Activated CD4-positive, alpha-beta T cell treated with anti-CD3 and anti-CD28 coated beads, Interleukin-2, amount 50 U/mL, for 16 hours (primary cell): Measurements from ENCODE around the gene CPNE1.
"Not testable (repeated sequence)": the region's sequence is repeated elsewhere in the genome, so short reads cannot be mapped to it uniquely, and the experiment has no call there.

Experiments
- DNase-seq: peaks from one replicate; pipeline ENCODE4 v3.0.0-alpha.2; 2020

CPNE1 gene

GRCh38 chr20:35664466-35665206 is at the start of gene CPNE1, which contains the start of gene RBM12:
CPNE1 (minus strand) TSS chr20:35664900; CDS start chr20:35632923, 31,977 bp downstream.
RBM12 (minus strand) TSS chr20:35664900; CDS start chr20:35655322, 9,578 bp downstream.
- peak; percentile 96 for DNase-seq

- DNase-seq, result no peak
Measured at GRCh38 chr20:35714127-35714526, 49.4 kb upstream of the CPNE1 start.

DNA sequence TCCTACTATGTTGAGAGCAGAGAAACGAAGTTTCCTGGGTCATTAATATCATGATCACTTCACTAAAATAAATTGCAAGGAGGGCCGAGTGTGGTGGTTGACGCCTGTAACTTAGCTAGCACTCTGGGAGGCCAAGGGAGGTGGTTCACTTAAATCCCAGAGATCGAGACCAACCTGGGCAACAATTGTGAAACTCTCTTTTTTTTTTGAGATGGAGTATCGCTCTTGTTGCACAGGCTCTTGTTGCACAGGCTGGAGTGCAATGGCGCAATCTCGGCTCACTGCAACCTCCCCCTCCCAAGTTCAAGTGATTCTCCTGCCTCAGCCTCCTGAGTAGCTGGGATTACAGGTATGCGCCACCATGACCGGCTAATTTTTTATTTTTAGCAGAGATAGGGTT is 48.4 kb upstream of the CPNE1 start:
- DNase-seq, result not testable (repeated sequence)

DNA sequence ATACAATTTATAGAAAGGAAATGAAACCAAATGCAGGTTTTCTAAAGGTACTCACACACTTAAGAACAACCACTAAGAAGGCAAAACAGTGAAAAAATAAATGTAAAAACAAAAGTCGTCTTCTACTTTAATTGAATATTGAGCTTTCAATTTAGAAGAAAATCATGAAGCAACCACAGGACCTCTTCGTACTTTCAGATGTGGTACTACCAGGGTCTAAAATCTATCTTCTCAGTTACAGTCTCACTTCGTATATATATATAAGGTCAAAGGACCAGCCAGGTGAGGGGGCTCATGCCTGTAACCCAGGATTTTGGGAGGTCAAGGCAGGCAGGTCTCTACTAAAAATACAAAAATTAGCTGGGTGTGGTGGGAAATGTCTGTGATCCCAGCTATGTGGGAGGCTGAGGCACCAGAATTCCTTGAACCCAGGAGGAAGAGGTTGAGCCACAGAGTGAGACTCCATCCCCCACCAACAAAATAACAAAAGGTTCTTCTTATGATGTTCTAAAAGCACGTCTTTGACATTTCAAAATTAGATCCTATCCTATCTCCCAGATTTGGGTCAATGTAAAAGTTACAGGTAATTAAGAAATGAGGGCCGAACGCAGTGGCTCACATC is 47.0 kb upstream of the CPNE1 start:
- peak; percentile 59 for DNase-seq

DNA sequence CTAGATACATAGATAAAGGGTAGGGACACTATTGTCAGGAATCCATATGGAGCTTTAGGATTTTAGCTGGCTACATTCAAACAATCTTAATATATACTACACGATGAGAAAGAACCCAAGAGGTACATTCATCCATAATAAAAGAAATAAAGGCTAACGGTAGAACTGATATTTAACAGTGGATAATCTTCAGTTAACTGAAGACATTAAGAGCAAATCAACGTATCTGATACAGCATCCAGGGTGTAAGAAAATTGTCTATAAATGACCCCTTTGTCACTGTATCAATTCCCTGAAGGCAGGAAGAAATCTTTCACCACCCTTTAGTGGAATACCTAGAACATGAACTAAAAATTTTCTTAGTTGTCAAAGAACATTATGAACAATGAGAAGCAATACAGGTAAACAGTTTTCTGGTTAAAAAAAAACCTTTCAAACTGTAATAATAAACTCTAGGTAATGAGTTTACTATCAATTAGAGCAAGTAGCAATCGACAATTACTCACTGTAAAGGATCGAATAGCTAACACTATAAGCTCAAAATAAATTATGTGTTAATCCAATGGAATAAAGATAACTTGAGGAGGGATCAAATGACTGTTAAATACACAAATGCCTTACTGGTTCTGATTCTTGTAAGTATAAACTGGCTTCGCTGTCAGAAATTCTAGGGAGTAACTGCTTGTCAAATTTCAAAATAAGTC is 46.3 kb upstream of the CPNE1 start:
- no peak for DNase-seq

DNA sequence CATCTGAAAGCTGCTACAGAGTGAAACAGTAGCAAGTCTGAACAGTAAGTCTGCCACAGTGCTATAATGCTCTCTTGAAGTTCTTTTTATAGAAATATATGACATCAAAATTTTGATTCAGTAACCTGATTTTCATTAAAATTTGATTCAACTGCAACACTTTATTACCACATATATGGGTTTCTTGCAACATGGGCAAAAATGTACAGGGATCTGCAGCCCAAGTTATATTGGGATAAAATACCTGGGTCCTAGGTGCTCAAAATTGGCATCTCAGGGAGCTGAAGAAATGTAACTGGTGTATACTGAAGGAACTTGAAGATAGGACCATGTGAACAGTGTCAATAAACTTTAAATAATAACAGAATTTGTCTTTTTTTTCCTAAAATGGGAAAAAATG is 45.3 kb upstream of the CPNE1 start:
- DNase-seq, result no peak

- no peak for DNase-seq
Measured at GRCh38 chr20:35709259-35709658, 44.6 kb upstream of the CPNE1 start.

- DNase-seq, result no peak
Measured at GRCh38 chr20:35708502-35708901, 43.8 kb upstream of the CPNE1 start.

DNA sequence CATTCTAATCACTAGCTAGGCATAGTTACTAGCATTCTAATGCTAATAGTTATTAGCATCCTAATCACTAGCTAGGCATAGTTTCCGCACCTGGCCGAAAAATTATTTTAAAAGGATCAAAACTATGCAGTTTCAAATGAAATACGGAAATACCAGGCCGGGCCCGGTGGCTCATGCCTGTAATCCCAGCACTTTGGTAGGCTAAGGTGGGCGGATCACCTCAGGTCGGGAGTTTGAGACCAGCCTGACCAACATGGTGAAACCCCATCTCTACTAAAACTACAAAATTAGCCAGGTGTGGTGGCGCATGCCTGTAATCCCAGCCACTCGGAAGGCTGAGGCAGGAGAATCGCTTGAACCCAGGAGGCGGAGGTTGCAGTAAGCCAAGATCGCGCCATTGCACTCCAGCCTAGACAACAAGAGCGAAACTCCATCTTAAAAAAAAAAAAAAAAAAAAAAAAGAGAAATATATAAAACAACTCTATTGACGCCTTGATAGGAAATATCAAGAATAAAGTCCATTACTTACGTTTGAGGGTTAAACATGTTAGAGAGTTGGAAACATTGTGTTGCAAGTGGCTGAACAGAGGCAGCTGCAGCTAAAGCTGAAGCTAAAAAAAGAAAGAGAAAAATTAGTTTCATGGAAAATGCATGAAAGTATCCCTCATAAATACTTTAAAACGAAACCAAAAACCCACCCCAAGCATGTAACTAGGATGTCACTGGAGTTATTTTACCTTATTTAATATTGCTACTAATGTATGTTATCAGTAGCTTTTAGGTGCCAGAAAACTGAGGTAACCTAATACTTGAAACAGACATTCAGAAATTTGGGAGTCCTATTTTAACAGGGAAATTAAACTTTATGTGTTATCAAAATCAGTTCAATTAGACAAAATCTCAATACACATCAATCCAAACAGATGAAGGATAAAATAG is 42.2 kb upstream of the CPNE1 start:
- DNase-seq, result not testable (repeated sequence)

DNA sequence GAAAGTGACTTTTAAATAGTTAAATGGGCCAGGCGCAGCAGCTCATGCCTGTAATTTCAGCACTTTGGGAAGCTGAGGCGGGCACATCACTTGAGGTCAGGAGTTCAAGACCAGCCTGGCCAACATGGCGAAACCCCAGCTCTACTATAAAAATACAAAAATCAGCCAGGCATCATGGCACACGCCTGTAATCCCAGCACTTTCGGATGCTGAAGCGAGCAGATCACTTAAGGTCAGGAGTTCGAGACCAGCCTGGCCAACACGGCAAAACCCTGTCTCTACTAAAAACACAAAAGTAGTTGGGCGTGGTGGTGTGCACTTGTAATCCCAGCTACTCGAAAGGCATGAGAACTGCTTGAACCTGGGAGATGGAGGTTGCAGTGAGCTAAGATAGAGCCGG is 41.2 kb upstream of the CPNE1 start:
- not testable (repeated sequence) for DNase-seq

DNA sequence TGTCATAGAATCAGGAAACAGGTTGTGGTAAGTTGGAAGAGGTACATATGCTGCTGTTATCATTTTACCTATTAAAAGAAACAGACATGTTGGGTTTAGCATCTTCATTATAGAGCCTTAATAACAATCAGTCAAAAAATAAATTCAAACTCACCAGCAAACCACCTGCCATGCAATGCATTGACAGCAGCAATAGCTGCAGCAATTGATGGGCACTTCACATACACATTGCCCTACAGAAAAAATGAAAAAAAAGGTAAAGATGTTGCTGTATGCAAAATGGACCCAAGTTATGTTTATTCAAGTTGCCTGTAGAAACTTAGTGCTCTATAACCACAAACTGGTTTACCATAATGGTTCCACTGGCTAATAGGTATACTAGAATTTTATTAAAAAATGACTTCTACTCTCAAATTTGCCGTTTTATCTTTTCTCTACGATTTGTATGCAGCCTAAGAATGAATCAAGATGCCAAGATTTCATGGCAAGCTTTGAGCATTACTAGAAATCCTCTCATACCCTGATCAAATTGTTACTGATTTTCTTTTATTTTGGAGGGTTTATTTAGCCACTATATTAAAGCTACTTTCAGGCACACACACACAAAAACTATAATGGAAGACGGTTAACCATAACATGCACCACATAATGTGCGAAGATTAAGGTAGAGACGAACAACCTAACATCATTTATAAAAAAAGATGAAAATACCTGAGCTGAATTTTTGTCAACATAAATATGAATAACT is 40.0 kb upstream of the CPNE1 start:
- DNase-seq, result no peak

DNA sequence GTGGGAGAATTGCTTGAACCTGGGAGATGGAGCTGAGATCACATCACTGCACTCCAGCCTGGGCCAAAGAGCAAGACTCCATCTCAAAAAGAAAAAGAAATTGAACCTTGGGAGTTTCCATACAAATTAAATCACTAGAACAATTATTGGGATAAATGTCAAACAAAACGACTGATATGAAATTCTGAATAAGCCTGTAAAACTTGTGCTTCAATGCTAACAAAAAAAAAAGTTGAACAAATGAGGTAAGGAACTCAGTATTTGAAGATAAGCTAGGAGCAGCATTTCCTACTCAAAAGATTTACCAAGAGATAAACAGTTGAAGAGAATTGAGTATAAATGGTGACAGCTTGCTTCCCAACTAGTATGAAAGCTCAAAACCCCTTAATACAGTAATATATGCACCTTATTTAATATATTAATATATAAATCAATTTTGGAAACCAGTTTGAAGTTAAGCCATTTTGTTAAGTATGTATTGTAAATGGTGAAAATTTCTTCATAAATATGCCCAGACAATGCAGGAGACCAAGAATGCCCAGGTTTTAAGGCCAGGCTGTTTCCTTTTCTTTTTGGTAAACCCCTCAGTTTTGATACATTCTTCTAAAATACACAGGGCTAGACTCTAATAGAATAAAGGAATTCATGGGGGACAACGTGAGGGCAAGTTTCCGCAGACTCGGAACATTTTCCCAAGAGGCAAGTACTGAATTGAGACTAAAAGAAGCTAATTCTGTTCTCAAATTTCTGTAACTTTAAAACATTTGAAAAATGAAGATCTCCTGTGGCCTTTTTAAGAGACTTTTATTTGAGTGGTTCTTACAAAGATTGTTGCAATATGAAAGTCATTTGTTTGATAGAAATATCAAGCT is 38.4 kb upstream of the CPNE1 start:
- DNase-seq, result no peak

- no peak for DNase-seq
Measured at GRCh38 chr20:35702051-35702823, 37.5 kb upstream of the CPNE1 start.

DNA sequence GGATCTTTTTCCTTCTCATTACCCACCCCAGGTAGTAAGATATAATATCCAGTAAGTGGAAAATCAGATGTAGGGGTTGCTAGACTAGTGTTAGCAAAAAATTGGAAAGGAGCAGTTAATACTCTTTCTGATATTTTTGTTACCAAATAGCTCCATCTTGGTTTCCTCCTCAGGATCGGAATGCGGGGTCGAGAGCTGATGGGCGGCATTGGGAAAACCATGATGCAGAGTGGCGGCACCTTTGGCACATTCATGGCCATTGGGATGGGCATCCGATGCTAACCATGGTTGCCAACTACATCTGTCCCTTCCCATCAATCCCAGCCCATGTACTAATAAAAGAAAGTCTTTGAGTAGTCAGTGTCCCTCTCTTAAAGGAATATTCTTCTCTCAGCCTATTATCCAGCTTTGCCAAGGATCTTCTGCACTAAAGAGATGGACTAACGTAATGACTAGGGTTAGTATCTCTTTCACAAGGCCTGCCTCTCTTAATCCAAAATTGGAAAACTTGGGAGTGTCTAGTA is 36.0 kb upstream of the CPNE1 start:
- DNase-seq, result no peak

- DNase-seq, result no peak
Measured at GRCh38 chr20:35699957-35700624, 35.4 kb upstream of the CPNE1 start.

- DNase-seq, result peak; percentile 90
Measured at GRCh38 chr20:35699127-35699956, 34.6 kb upstream of the CPNE1 start, which contains the start of the genes NFS1 and ROMO1. NFS1 (minus strand) TSS chr20:35699352; CDS start chr20:35699288, 64 bp downstream. ROMO1 (plus strand) TSS chr20:35699405; CDS start chr20:35699633, 228 bp downstream.

DNA sequence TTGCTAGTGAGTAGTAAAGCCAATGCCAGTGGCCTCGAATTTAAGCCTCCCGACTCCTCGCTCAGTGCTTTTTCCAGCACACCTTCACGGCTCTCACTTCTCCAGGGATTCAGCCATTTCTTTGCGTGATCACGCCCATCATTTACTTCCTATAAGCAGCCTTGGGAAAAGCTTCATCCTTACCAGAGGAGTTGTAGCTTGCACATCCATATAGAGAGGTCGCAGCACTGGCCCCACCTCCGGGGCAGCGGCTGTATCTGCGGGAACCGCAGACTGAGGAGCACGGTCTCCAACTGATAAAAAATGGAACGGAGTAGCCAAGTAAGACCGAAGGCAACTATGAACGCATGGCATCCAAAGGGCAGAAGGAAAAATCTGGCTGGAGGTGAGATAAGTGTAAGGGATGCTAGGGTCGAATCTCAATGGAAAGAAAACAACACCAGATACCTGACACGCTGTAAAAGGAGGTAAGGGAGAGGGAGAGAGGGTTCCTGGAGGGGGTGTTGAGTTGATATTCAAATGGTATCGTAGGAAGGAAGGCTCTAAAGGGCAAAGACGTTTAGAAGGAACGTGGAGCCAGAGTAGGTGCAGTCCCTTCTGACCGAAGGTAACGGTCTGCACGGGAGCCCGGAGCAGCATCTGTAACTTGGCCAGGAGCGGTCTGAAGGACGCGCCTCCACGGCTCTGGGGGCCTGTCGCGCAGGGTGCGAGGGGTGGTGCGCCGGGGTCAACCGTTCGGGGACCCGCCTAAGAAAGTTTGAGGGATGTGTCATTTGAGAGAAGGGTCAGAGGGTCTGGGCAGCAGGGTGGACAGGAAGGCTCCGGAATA is 33.8 kb upstream of the CPNE1 start:
- no peak for DNase-seq
